Measurements from ENCODE around the gene NAMPT. TPM values are rescaled to one million over a fixed set of nuclear protein-coding genes. Genes with fewer than 3 reads are reported as not detected.

NAMPT gene
- total and polyA plus RNA-seq, 8 donors: 17.1 to 209 (median 125) TPM

DNA sequence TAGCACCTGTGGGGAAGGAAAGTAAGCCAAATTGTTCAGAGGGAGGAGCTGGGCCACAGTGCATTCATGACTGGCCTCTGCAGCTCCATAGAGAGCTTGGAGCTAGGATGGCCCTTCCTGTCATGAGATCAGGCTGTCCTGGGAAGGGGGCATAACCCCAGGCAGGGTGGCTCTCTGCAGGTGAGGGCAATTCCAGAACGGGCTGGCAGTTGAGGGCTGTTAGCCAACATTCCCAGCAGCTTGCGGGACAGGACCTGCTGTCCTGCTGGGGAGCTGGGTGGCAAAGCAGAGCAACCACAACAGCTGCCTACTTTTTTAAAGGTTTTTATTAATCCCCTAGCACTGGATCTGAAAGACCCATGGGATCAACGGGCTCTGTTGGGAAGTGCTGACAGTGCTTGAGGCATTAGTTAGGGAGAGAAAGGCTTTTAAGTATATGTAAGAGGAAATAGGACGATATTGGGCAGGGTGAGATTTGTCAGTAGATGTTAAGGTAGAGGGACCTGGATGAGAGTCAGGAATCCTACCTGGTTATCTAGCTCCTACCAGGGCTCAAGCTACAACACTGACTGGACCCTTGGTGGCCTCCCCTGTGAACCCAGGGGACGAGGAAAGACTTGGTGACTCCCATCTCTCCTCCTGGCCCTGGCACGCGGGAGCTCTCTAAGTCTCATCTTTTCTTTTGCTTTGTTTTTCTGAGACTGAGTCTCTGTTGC, 77.8 kb downstream of the NAMPT start:
- Histone ChIP-seq H3K4me1 (no peaks in the 10 kb centered on the region), H3K36me3 (no peaks in the 10 kb centered on the region), H3K9me3 (peaks cover 0 to 7% (median 2%) of the 10 kb centered on the region in 4 donors), H3K4me3 (no peak overlapping the region), H3K27ac (no peak overlapping the region), H3K27me3 (no peaks in the 10 kb centered on the region)
- WGBS, 5 donors: 72 to 79% (median 76%) methylated on average over 7 of the region's 7 CpGs
- no peak for TF ChIP-seq POLR2A (IDR thresholded peaks at IDR 0.05)
- no peak for TF ChIP-seq EP300 (IDR thresholded peaks at IDR 0.05)
- TF ChIP-seq CTCF (IDR thresholded peaks at IDR 0.05): no peak
- TF ChIP-seq POLR2AphosphoS5 (IDR thresholded peaks at IDR 0.05): no peak
- intact Hi-C loops (cut with DNase I; ENCODE audit: low total_unique reads): no loop called here
- DNase-seq: peak in 1 of 2 donors; percentile 37

- no peaks in the 10 kb centered on the region for H3K4me1 ChIP-seq
- intact Hi-C loops (cut with DNase I; ENCODE audit: low total_unique reads): no loop called here
- 54 to 84% (median 63%) methylated on average over 3 of the region's 3 CpGs for WGBS, 5 donors
- no peak overlapping the region for H3K4me3 ChIP-seq
- H3K36me3 ChIP-seq: no peaks in the 10 kb centered on the region
- no peaks in the 10 kb centered on the region for H3K27me3 ChIP-seq
- no peak overlapping the region for H3K27ac ChIP-seq
- DNase-seq: no peak
- no peak for TF ChIP-seq POLR2A (IDR thresholded peaks at IDR 0.05)
- no peak for TF ChIP-seq CTCF (IDR thresholded peaks at IDR 0.05)
- TF ChIP-seq POLR2AphosphoS5 (IDR thresholded peaks at IDR 0.05): no peak
- no peak for TF ChIP-seq EP300 (IDR thresholded peaks at IDR 0.05)
- H3K9me3 ChIP-seq: peaks cover 0 to 7% (median 2%) of the 10 kb centered on the region in 4 donors
Observed at GRCh38 chr7:106205621-106206222, 79.1 kb downstream of the NAMPT start.

- intact Hi-C loops (cut with DNase I; ENCODE audit: low total_unique reads): no loop called here
- no peaks in the 10 kb centered on the region for H3K4me1 ChIP-seq
Observed at GRCh38 chr7:106203473-106203872, 81.3 kb downstream of the NAMPT start.

GRCh38 chr7:106201164-106201563, 83.6 kb downstream of the NAMPT start:
- intact Hi-C loops (cut with DNase I; ENCODE audit: low total_unique reads): no loop called here
- H3K27ac ChIP-seq: no peak overlapping the region
- no peak overlapping the region for H3K4me3 ChIP-seq
- no peaks in the 10 kb centered on the region for H3K4me1 ChIP-seq
- TF ChIP-seq POLR2A (IDR thresholded peaks at IDR 0.05) (no peak), CTCF (IDR thresholded peaks at IDR 0.05) (no peak), EP300 (IDR thresholded peaks at IDR 0.05) (no peak), POLR2AphosphoS5 (IDR thresholded peaks at IDR 0.05) (no peak)
- no peaks in the 10 kb centered on the region for H3K9me3 ChIP-seq
- DNase-seq: no peak
- no peaks in the 10 kb centered on the region for H3K27me3 ChIP-seq
- no peaks in the 10 kb centered on the region for H3K36me3 ChIP-seq
- WGBS, 5 donors: 69 to 74% (median 70%) methylated on average over 3 of the region's 3 CpGs

More at GRCh38 chr7:106203473-106203872, 81.3 kb downstream of the NAMPT start:
- H3K27ac ChIP-seq: no peak overlapping the region
- DNase-seq: no peak
- H3K27me3 ChIP-seq: no peaks in the 10 kb centered on the region
- WGBS, 5 donors: 52 to 76% (median 59%) methylated on average over 1 of the region's 1 CpG
- peaks cover 0 to under 1% (median 0%) of the 10 kb centered on the region in 4 donors for H3K9me3 ChIP-seq
- H3K4me3 ChIP-seq: no peak overlapping the region
- TF ChIP-seq POLR2A (IDR thresholded peaks at IDR 0.05): no peak
- no peak for TF ChIP-seq POLR2AphosphoS5 (IDR thresholded peaks at IDR 0.05)
- TF ChIP-seq EP300 (IDR thresholded peaks at IDR 0.05): no peak
- TF ChIP-seq CTCF (IDR thresholded peaks at IDR 0.05): no peak
- no peaks in the 10 kb centered on the region for H3K36me3 ChIP-seq
